H1 (cell line): ENCODE data around the gene HS6ST3. TPM values are rescaled to one million over a fixed set of nuclear protein-coding genes. Genes with fewer than 3 reads are reported as not detected.
A peak's percentile ranks its signal among the peaks of the same experiment; 100 is the strongest.

Source experiments
- CTCF ChIA-PET: fragments of 300-600 bp; sonication (Branson Sonifier 250); formaldehyde crosslinking; loops from one replicate; lab custom pipeline; 2021; ENCODE audit not compliant: partially characterized antibody; lab: Charles Lee
- POLR2A ChIA-PET: fragments of 300-600 bp; sonication (Branson Sonifier 250); formaldehyde crosslinking; loops from one replicate; lab custom pipeline; 2021; ENCODE audit warnings: inconsistent platforms; ENCODE audit not compliant: partially characterized antibody; lab: Charles Lee
- DNase-seq, 2 experiments: peaks; one replicate each; pipeline versions ENCODE4 v3.0.0 to v3.0.0-alpha.2; 2010 to 2022; ENCODE audit warnings: low spot score in 2 of 2, low read depth in 1 of 2, mixed read lengths in 1 of 2
- FAIRE-seq: peaks from 2 replicates; lab custom pipeline; 2011; peaks lifted over from hg19 to GRCh38; lab: Jason Lieb, UNC
- H2AFZ ChIP-seq: 2 replicates; pipeline ENCODE4 v1.8.1; 2012; ENCODE audit warnings: low read length, inconsistent platforms
- H2AK5ac ChIP-seq: 2 replicates; pipeline ENCODE4 v1.6.1; 2013; ENCODE audit warnings: low read depth, low read length
- H2BK120ac ChIP-seq: replicated peaks from 2 replicates; pipeline ENCODE3; 2013; ENCODE audit warnings: low read depth, low read length, inconsistent platforms
- H2BK12ac ChIP-seq: 2 replicates; pipeline ENCODE4 v1.6.1; 2013; ENCODE audit warnings: low read depth, low read length
- H2BK15ac ChIP-seq: 2 replicates; pipeline ENCODE4 v1.6.1; 2013; ENCODE audit warnings: low read length
- H2BK20ac ChIP-seq: 2 replicates; pipeline ENCODE4 v1.6.1; 2013; ENCODE audit warnings: low read length
- H2BK5ac ChIP-seq: 2 replicates; pipeline ENCODE4 v1.6.1; 2013; ENCODE audit warnings: low read depth, low read length
- H3K14ac ChIP-seq: 2 replicates; pipeline ENCODE4 v1.6.1; 2013; ENCODE audit warnings: inconsistent platforms; ENCODE audit not compliant: insufficient read length
- H3K18ac ChIP-seq: 2 replicates; pipeline ENCODE4 v1.6.1; 2013; ENCODE audit warnings: low read length; ENCODE audit errors: extremely low read depth
- H3K23ac ChIP-seq: 2 replicates; pipeline ENCODE4 v1.6.1; 2013; ENCODE audit warnings: inconsistent platforms; ENCODE audit not compliant: insufficient read length
- H3K23me2 ChIP-seq: 2 replicates; pipeline ENCODE4 v1.6.1; 2013; ENCODE audit warnings: low read depth, low read length
- H3K27ac ChIP-seq: 2 replicates; pipeline ENCODE4 v1.6.1; 2011; ENCODE audit warnings: low read depth, low read length, inconsistent platforms
- H3K27me3 ChIP-seq, 4 experiments: replicated peaks in 1 of 4; 1 replicate in 1 of 4; 2 replicates in 3 of 4; pipeline versions ENCODE4 v1.6.1 to v1.8.1; 2011 to 2013; ENCODE audit warnings: low read length in 3 of 4, mild to moderate bottlenecking in 3 of 4, inconsistent platforms in 2 of 4, mixed read lengths in 2 of 4, moderate library complexity in 1 of 4; ENCODE audit not compliant: control insufficient read depth in 3 of 4, insufficient read depth in 3 of 4; ENCODE audit errors: extremely low read depth in 1 of 4
- H3K36me3 ChIP-seq, 4 experiments: 2 replicates each; pipeline versions ENCODE4 v1.6.1 to v1.8.1; 2011 to 2013; ENCODE audit warnings: mild to moderate bottlenecking in 4 of 4, low read length in 3 of 4, moderate library complexity in 2 of 4, control low read depth in 1 of 4, inconsistent platforms in 1 of 4; ENCODE audit not compliant: insufficient read depth in 4 of 4, control insufficient read depth in 2 of 4
- H3K4ac ChIP-seq: replicated peaks from 2 replicates; pipeline ENCODE3; 2013; ENCODE audit warnings: low read length, low read depth, mixed read lengths, inconsistent platforms; ENCODE audit not compliant: insufficient read length
- H3K4me1 ChIP-seq, 4 experiments: replicated peaks in 1 of 4; 1 replicate in 1 of 4; 2 replicates in 3 of 4; pipeline versions ENCODE4 v1.6.1 to v1.8.1; 2011 to 2013; ENCODE audit warnings: low read length in 3 of 4, inconsistent platforms in 2 of 4, mixed read lengths in 1 of 4; ENCODE audit not compliant: insufficient read depth in 4 of 4, control insufficient read depth in 3 of 4
- H3K4me2 ChIP-seq, 2 experiments: 2 replicates each; pipeline versions ENCODE4 v1.6.1 to v1.8.1; 2011 to 2013; ENCODE audit warnings: low read depth in 2 of 2, low read length in 2 of 2, control low read depth in 1 of 2, inconsistent platforms in 1 of 2, mild to moderate bottlenecking in 1 of 2; ENCODE audit not compliant: insufficient read depth in 1 of 2
- H3K4me3 ChIP-seq, 4 experiments: fragments of 200-600, 300-600 bp in 1 of 4; sonication (generic), shearing (Covaris generic), sonication (Bioruptor Twin) in 1 of 4; 2 replicates each; pipeline versions ENCODE4 v1.5.1 to v1.8.1; 2011 to 2016; ENCODE audit warnings: low read length in 4 of 4, low read depth in 3 of 4, control low read depth in 2 of 4, inconsistent platforms in 2 of 4, mild to moderate bottlenecking in 2 of 4, mixed read lengths in 1 of 4, moderate library complexity in 1 of 4; ENCODE audit not compliant: insufficient read depth in 2 of 4; ENCODE audit errors: extremely low read depth in 1 of 4
- H3K56ac ChIP-seq: replicated peaks from 2 replicates; pipeline ENCODE3; 2013; ENCODE audit warnings: low read depth, mild to moderate bottlenecking, mixed read lengths, low read length, inconsistent platforms; ENCODE audit not compliant: insufficient read length
- H3K79me1 ChIP-seq: 2 replicates; pipeline ENCODE4 v1.6.1; 2013; ENCODE audit warnings: low read depth, low read length, control low read depth
- H3K79me2 ChIP-seq, 2 experiments: 2 replicates each; pipeline versions ENCODE4 v1.6.1 to v1.8.1; 2012 to 2013; ENCODE audit warnings: low read length in 2 of 2, mild to moderate bottlenecking in 2 of 2, inconsistent platforms in 1 of 2; ENCODE audit not compliant: insufficient read depth in 2 of 2, control insufficient read depth in 1 of 2
- H3K9ac ChIP-seq, 4 experiments: replicated peaks in 1 of 4; 1 replicate in 1 of 4; 2 replicates in 3 of 4; pipeline versions ENCODE4 v1.6.1 to v1.8.1; 2011 to 2013; ENCODE audit warnings: low read depth in 3 of 4, low read length in 3 of 4, control low read depth in 2 of 4, mild to moderate bottlenecking in 2 of 4, moderate library complexity in 2 of 4, inconsistent platforms in 1 of 4; ENCODE audit errors: extremely low read depth in 1 of 4
- H3K9me3 ChIP-seq, 2 experiments: 2 replicates each; pipeline versions ENCODE4 v1.6.1 to v1.8.1; 2012 to 2013; ENCODE audit warnings: mild to moderate bottlenecking in 2 of 2, moderate library complexity in 2 of 2, control low read depth in 1 of 2, inconsistent platforms in 1 of 2, low read depth in 1 of 2, low read length in 1 of 2, mixed read lengths in 1 of 2; ENCODE audit not compliant: insufficient read depth in 2 of 2
- H4K20me1 ChIP-seq, 2 experiments: replicated peaks in 1 of 2; 2 replicates each; pipeline versions ENCODE3 to v1.8.1; 2011 to 2013; ENCODE audit warnings: inconsistent platforms in 2 of 2, low read length in 2 of 2, mild to moderate bottlenecking in 1 of 2; ENCODE audit not compliant: insufficient read depth in 2 of 2, control insufficient read depth in 1 of 2
- H4K5ac ChIP-seq: 2 replicates; pipeline ENCODE4 v1.6.1; 2013; ENCODE audit warnings: low read length, low read depth, mixed read lengths, inconsistent platforms; ENCODE audit not compliant: insufficient read length
- H4K8ac ChIP-seq: 2 replicates; pipeline ENCODE4 v1.8.0; 2013; ENCODE audit warnings: mild to moderate bottlenecking, moderate library complexity, low read length, inconsistent platforms; ENCODE audit not compliant: insufficient read depth; ENCODE audit errors: extremely low read depth
- H4K91ac ChIP-seq: replicated peaks from 2 replicates; pipeline ENCODE3; 2013; ENCODE audit warnings: low read length, mixed read lengths, inconsistent platforms; ENCODE audit not compliant: insufficient read length
- RAD21 ChIP-seq, 2 experiments: IDR thresholded peaks in 1 of 2; conservative IDR thresholded peaks in 1 of 2; 2 replicates each; pipeline ENCODE4 v1.6.1; 2011; ENCODE audit warnings: low read depth in 2 of 2, low read length in 2 of 2, improper control_type of control experiment in 1 of 2, inconsistent platforms in 1 of 2, mild to moderate bottlenecking in 1 of 2, moderate library complexity in 1 of 2
- SRF ChIP-seq: IDR thresholded peaks from 2 replicates; pipeline ENCODE4 v1.6.1; 2011; ENCODE audit warnings: mild to moderate bottlenecking, low read depth, low read length, moderate library complexity
- WGBS, 2 experiments: shearing (Covaris generic) in 1 of 2; methylation state at CpG; one replicate each; pipeline versions ENCODE4 v1.1.6 to v1.1.7; 2013 to 2015; ENCODE audit warnings: low lambda C conversion rate in 2 of 2, mixed read lengths in 2 of 2, inconsistent platforms in 1 of 2, low coverage in 1 of 2, missing lambda C conversion rate in 1 of 2; ENCODE audit not compliant: insufficient replicate concordance in 2 of 2, insufficient coverage in 1 of 2, insufficient read length in 1 of 2; ENCODE audit errors: extremely low coverage in 1 of 2, missing lambda C conversion rate in 1 of 2; 5-methylcytosine and 5-hydroxymethylcytosine counted together
- polyA plus RNA-seq, 7 experiments: library from polyadenylated mRNA; depleted of rRNA in 3 of 7; stranded (reverse) in 5 of 7; unstranded in 2 of 7; fragments of >200 nt in 5 of 7; fragments of 200-250 nt in 2 of 7; gene quantifications; 1 replicate in 5 of 7; 2 replicates in 1 of 7; 4 replicates in 1 of 7; pipeline versions ENCODE4 v1.2.1 to v1.2.3, GENCODE V29; 2011 to 2013; ENCODE audit warnings: missing spikeins in 2 of 7, mixed read lengths in 2 of 7
- total RNA-seq: library from RNA; stranded (reverse); fragmentation: NEBNext Ultra II Directional; extraction: Animal tissue kit (Norgen Biotek cat#: 25700); gene quantifications from 2 replicates; pipeline ENCODE4 v1.2.1, GENCODE V29; 2021
- TF ChIP-seq, protein P1 (sequence below), 3 experiments: IDR thresholded peaks; 1 replicate in 2 of 3; 2 replicates in 1 of 3; pipeline versions ENCODE4 v1.5.1 to v1.6.1; 2011; ENCODE audit warnings: low read length in 3 of 3, mild to moderate bottlenecking in 3 of 3, inconsistent platforms in 2 of 3, low read depth in 1 of 3, moderate library complexity in 1 of 3; ENCODE audit not compliant: insufficient read depth in 1 of 3; ENCODE audit errors: control extremely low read depth in 1 of 3

Gene HS6ST3
- total and polyA plus RNA-seq, 2 of the 8 experiments (the other 6 are each of a cell fraction or from before 2014, with no cell fraction given): 0.45 to 1.2 TPM

- no peak overlapping the region for H2BK5ac ChIP-seq
- peak overlapping the region; percentile 65; the same call in 1 of the 2 replicates for H2BK12ac ChIP-seq
- 74% methylated on average over 3 of the region's 3 CpGs; no CpG with 5 or more reads in 1 of the 2 experiments for WGBS, 2 experiments
- H3K4me3 ChIP-seq: no peak overlapping the region
- H2BK20ac ChIP-seq: no peak overlapping the region
- no peak overlapping the region for H3K14ac ChIP-seq
- no peak for FAIRE-seq
- no peaks in the 10 kb centered on the region for H3K79me1 ChIP-seq
- TF ChIP-seq SRF: no peak
- TF ChIP-seq RAD21 (IDR thresholded peaks at IDR 0.05 in 1 of 2, conservative IDR thresholded peaks at IDR 0.05 in 1 of 2; ENCODE audit: low read depth in 2 of 2, low read length in 2 of 2): peak in 1 of 2 experiments; percentile 14; a peak in 1 of 4 replicates
- TF ChIP-seq, protein P1, sequence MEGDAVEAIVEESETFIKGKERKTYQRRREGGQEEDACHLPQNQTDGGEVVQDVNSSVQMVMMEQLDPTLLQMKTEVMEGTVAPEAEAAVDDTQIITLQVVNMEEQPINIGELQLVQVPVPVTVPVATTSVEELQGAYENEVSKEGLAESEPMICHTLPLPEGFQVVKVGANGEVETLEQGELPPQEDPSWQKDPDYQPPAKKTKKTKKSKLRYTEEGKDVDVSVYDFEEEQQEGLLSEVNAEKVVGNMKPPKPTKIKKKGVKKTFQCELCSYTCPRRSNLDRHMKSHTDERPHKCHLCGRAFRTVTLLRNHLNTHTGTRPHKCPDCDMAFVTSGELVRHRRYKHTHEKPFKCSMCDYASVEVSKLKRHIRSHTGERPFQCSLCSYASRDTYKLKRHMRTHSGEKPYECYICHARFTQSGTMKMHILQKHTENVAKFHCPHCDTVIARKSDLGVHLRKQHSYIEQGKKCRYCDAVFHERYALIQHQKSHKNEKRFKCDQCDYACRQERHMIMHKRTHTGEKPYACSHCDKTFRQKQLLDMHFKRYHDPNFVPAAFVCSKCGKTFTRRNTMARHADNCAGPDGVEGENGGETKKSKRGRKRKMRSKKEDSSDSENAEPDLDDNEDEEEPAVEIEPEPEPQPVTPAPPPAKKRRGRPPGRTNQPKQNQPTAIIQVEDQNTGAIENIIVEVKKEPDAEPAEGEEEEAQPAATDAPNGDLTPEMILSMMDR (IDR thresholded peaks at IDR 0.05; ENCODE audit: control extremely low read depth in 1 of 3, insufficient read depth in 1 of 3, low read depth in 1 of 3, low read length in 3 of 3): peak in 1 of 3 experiments; percentile 53; a peak in 2 of 4 replicates
- TF ChIP-seq, all 59 proteins: peak for 2
- Histone ChIP-seq H3K4me2 (no peak overlapping the region), H3K18ac (no peak overlapping the region), H3K23ac (no peak overlapping the region), H3K9ac (no peak overlapping the region), H3K4me1 (no peaks in the 10 kb centered on the region), H3K36me3 (no peaks in the 10 kb centered on the region), H4K20me1 (no peaks in the 10 kb centered on the region), H2BK120ac (no peak overlapping the region), H3K4ac (no peak overlapping the region), H3K79me2 (no peaks in the 10 kb centered on the region), H2AK5ac (no peak overlapping the region), H3K27me3 (no peaks in the 10 kb centered on the region), H3K23me2 (no peaks in the 10 kb centered on the region; the same call in 1 of the 2 replicates), H3K56ac (no peak overlapping the region), H2BK15ac (0 out of 2 replicates have a peak overlapping the region, but pooled peaks have one; percentile 31), H4K8ac (no peak overlapping the region), H3K9me3 (no peaks in the 10 kb centered on the region), H3K27ac (no peak overlapping the region), H2AFZ (no peak overlapping the region), H4K5ac (no peak overlapping the region), H4K91ac (no peak overlapping the region)
- CTCF ChIA-PET: interaction anchor here (0.8 to 4.9 kb wide), 19 partner anchors 8 to 174 kb away, joined by 3 to 37 read pairs (median 5); partner anchors contain the start of gene UGGT2
- POLR2A ChIA-PET: no interaction called here
- no peak for DNase-seq
Measured at GRCh38 chr13:96075953-96076543, 13.9 kb upstream of the HS6ST3 start.
